ENCODE measurements around the gene GRIK2.

- TF ChIP-seq CEBPB (IDR thresholded peaks at IDR 0.05; ENCODE audit: low read depth, low read length) (no peak), ELK1 (IDR thresholded peaks at IDR 0.05; ENCODE audit: borderline replicate concordance, low read depth, low read length) (no peak), RCOR1 (IDR thresholded peaks at IDR 0.05; ENCODE audit: insufficient replicate concordance, low read length) (no peak), CHD1 (IDR thresholded peaks at IDR 0.05; ENCODE audit: low read depth, low read length) (no peak), RAD21 (IDR thresholded peaks at IDR 0.05; ENCODE audit: low read length) (no peak), CTCF (conservative IDR thresholded peaks at IDR 0.05; ENCODE audit: low read depth, low read length) (no peak), USF2 (IDR thresholded peaks at IDR 0.05; ENCODE audit: low read depth, low read length) (no peak), BHLHE40 (IDR thresholded peaks at IDR 0.05; ENCODE audit: low read depth, low read length) (no peak), MAFK (IDR thresholded peaks at IDR 0.05; ENCODE audit: low read depth, low read length) (no peak), SMC3 (IDR thresholded peaks at IDR 0.05; ENCODE audit: low read depth, low read length) (no peak), POLR2A (IDR thresholded peaks at IDR 0.05; ENCODE audit: low read depth, low read length) (no peak), MXI1 (IDR thresholded peaks at IDR 0.05; ENCODE audit: borderline replicate concordance, low read depth, low read length) (no peak)
These were observed 485.2 kb downstream of the GRIK2 start for GRCh38 chr6:101878554-101879276.

Data from IMR-90 (cell line).